HCEC 1CT (cell line): ENCODE data around the gene LRCH1.

Experiments used
- DNase-seq: peaks from one replicate; pipeline ENCODE4 v3.0.0-alpha.2; 2017

Gene LRCH1

DNA sequence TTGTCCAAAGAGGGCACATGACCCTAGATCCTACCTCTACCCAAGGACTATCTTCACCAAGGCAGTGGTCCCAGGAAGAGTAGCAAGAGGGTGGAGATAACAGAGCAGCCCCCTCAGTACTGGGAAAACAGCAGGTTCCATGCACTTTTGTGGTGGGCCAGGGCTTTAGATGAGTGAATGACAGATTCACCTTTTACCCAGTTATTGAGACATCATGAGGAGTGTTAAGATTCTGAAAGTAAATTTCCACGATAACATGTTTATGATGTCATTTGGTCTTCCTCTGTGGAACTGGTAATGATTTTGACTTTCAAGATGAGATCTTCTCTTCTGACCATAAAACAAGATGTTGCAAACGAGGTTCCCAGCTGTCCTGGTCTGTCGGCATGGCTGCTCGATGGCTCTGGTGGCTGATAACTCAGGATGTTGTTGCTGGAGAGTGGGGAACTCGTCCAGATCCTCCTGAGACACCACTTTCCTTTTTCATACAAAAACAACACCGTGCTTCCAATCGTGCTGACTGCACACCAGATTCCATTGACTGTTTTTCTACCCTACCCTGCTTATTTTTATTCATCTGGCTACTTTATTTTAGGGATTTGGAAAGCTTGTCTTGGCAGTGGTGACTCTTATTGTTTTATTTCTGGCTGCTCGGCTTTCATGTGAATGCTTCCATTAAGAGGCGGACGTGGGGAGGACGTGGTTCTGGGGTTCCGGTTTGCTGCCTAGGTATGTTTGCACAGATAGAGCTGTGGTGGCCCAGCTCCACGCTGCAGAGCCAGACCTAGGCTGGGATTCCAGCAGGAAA is 88.5 kb downstream of the LRCH1 start:
- DNase-seq, result no peak

DNA sequence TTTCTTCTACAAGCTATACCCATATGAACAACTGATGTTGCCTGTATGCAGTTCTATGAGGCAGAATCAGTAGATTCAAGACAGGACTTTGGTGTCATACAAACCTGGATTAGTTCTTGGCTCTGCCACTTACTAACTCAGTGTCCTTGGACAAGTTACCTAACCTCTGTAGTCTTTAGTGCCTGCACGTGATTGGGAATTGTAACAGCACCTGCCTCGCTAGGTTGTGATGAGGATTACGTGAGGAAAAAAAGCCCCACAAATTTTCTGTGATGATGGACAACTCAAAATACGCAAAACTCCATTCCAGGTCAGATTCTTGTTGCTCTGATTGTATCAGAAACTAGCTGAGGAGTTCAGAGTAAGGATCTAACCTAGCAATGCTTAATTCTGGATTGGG is 89.3 kb downstream of the LRCH1 start:
- DNase-seq, result no peak

DNA sequence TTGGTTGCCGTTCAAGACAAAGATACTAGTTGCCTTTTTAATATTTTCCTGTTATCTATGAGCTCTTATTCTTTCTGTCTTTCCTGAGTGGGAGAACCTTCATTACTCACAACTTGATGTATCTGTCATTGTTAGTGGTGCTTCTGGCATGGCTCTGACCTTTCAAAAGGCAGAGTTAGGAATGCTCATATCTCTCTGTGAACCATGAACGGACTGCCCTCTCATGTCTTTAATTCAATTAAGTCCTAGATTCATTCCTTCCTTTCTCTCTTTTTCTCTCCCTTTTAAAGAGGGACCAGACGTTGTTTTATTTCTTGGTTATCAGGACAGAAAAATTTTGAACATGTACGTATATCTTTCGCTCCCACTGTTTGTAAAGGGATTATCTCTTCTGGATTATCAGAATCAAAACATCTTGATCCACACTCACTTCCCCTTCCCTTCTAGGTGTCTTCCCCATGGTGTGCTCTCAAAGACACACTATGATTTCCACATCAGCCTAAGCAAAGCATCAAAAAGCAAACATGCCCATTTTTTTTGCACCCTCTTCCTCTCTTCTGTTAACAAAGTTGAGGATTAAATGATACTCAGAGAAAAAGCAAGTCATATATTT is 90.3 kb downstream of the LRCH1 start:
- no peak for DNase-seq

DNA sequence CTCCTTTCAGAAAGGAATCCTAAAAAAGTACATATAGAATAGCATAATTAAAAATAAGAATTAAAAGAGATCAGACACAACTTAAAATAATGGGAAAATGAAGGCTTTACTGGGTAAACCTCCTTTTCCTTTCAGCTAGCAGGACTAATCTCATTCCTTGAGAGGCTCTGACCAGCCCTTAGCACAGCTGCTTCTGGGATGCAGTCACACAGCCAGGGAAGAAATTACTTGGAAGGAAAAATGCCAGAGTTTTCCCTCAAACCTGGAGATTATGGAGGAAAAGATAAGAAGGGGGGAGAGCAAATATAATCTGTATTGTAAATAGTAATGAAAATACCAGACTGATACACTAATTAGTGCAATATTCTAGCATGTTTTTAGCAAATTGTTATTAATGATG is 91.8 kb downstream of the LRCH1 start:
- no peak for DNase-seq

DNA sequence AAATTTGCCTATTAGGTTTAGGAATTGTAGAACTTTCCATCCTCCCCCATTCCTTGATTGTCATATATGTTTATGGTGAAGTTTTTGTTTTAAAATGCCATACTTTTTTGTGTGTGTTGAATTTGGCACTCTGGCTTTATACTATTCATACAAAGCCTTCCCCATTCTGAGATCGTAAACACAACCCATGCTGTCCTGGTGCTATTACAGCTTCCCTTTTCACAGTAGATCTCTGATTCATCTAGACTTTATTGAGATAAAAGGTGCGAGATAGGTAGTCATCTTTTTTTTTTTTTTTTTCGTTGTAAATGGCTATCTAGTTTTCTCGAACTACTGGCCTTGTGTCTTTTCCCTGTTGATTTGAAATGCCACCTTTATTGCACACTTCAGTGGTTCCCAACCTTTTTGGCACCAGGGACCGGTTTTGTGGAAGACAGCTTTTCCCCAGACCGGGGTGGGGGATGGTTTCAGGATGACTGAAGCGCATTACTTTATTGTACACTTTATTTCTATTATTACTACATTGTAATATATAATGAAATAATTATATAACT is 94.6 kb downstream of the LRCH1 start:
- no peak for DNase-seq

DNA sequence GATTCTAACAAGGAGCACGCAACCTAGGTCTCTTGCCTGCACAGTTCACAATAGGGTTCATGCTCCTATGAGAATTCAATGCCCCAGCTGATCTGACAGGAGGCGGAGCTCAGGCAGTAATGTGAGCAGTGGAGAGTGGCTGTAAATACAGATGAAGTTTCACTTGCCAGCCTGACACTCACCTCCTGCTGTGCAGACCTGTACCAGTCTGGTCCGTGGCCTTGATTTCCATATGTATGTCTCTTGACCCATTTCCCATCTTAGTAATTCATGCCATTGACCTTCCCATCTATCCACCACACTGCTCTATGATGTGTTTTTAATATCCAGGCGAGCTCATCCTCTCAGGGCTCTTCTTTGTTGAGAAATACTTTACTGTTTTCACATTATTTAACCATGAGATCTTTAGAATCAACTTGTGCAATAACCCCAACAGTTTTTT is 95.2 kb downstream of the LRCH1 start:
- peak; percentile 37 for DNase-seq

DNA sequence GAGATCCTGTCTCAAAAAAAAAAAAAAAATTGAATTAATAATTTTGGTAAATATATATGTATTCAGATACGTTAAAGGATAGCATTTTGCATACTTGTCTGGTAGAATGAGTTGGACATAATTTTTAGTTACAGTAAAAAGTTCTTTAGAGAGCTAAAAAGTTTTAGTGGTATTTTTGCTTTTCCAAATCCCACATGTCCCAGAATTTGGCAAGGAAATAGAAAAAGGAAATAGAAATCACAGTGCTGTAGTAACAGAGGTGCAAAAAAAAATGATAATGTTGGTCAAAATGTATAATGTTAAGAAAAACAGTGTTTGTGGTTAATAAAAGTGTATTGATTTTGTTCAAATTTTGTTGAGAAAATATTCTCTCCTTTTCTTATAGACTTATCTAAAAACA is 96.8 kb downstream of the LRCH1 start:
- no peak for DNase-seq

DNA sequence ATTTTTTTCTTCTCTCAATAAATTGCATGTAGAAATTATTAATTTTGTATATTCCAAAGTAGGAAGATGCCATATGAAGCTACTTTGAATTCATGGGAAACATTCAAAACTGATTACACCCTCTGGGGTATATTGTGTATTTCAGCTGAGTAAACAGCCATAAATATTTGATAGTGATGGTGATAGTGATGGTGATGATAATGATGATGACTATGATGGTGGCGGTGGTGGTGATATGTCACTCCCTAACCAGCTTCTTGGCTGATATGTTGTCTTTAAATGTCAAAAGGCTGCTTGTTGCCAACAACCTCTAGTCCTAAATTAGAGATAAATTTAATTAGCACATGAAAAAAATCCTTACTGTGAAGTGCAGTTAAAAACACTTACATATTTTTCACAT is 102.0 kb downstream of the LRCH1 start:
- DNase-seq, result no peak

DNA sequence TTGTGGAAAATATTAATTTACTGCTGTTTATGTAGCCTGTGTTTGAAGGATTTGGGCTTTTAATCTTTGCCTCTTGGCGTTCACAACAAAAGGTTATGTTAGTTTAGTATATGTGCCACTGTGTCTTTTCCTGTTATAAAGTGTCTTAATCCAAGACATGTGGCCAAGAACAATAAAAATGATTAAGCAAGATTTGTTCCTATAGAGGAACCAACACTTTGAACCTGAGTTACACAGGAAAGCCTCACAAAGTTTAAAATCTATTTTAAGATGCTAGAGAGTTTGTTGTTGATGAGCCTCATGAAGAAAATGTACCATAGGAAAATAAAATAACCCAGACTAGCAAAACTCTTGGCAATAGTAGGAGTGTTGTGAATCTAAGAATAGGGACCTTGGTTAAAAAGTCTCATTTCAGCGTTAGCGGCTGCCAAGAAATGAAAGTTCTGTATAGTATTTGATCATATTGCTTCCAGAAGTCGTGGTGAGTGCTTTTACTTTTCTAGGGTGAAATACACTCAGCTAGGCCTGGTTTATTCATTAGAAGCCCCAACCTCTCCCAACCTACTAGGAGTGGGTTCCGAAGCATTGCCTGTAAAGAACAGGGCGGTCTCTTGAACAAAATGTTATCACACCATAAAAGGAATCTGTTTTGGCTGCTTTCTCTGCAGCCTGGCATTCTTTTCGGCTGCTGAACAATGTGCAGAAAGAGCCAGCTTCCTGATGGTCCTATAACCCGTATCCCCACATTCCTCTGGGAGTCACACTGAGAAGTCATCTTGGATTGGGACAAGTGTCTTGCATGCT is 102.6 kb downstream of the LRCH1 start:
- no peak for DNase-seq

DNA sequence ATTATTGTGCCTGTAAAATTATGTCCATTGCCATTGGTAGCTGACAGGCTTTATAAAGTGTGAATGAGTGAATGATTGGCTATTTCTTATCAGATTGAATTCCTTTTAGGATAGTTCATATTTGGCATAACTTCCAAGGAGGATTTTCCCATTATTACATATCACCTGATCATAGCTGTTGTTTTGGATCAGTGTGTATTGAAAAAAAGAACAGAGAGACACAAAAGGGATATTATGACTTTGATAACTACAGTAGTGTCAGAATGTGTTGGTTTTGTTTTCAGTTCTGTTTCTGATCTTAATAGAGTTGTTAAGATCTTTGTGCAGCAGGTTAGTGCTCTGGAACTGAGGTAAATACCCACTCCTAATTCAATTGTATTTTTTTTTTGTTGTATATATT is 103.8 kb downstream of the LRCH1 start:
- no peak for DNase-seq

DNA sequence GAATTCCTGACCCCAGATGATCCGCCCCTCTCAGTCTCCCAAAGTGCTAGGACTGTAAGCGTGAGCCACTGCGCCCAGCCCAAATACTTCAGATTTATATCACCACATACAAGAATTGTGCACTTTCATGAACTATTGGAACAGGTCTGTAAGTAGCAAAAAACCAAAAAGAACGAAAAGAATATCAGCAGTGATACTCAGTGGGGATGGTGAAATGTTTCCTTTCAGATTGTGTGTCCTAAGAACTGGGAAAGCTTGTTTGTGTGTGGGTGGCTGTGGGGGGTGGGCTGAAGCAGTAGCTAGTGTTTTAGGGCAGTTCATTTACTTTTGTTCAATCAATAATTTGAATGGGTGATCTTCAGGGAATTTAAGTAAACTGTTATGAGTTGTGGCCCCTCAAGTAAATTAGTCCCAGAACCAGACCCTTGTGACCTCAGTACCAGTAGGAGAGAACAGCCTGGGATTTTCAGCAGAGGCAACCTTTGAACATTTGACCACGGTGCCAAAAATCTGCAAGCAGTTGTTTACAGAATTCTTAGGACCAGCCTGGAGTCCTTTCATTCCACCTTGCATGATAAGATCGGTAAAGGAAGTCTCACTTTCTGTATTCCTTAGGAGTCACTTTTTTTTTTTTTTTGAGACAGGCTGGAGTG is 106.6 kb downstream of the LRCH1 start:
- DNase-seq, result no peak

DNA sequence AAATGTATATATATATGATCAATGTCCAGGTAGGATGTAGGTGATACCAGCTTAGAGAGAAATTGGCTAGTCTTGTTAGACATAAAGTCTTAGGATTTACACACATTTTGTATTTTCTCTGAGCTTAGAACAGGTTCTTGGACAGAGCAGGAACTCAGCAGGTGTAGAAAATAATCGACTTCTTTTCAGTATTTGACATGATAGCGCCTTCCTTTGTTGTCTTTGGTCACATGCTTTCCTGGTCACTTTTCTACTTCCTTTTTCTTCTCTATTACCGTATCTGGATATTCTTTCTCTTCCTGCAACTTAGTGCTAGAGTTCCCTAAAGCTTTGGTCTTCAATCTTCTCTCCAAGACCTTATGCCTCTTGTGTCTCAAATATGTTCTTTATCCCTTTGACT is 107.4 kb downstream of the LRCH1 start:
- DNase-seq, result no peak

DNA sequence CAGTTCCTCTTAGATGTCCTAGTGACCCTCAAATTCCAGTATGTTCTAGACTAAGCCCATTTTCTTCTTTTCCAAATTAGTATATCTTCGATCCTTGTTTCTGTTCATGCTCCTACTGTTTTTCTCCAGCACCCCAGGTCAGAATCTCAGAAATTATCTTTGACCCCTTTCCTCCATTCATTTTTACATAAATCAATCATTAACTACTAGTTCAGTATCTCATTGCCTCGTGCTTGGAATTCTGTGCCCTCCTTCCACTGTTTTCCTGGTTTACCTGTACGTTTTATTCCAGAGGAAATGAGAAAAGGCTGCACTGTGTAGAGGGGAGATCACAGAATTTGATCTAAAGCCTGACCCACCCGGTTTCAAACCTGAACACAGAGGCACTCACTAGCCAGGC is 107.9 kb downstream of the LRCH1 start:
- no peak for DNase-seq

DNA sequence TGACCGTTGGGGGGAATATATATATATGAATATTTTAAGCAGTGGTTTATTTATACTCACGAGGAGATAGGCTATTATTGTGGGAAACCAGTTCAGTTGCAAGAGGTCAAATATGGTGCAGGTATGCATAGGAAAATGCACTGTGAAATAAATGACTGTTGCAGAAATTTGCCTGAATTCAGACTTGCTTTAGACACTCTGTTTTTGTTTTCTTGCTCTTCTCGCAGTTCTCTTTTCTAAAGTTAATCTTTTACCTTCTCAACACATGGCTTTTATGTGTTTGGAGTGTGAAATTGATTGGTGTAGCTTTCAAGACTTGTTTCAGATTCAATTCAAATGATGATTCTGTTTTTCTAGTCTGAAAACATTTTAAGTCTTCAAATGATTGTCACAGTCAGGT is 109.7 kb downstream of the LRCH1 start:
- no peak for DNase-seq

DNA sequence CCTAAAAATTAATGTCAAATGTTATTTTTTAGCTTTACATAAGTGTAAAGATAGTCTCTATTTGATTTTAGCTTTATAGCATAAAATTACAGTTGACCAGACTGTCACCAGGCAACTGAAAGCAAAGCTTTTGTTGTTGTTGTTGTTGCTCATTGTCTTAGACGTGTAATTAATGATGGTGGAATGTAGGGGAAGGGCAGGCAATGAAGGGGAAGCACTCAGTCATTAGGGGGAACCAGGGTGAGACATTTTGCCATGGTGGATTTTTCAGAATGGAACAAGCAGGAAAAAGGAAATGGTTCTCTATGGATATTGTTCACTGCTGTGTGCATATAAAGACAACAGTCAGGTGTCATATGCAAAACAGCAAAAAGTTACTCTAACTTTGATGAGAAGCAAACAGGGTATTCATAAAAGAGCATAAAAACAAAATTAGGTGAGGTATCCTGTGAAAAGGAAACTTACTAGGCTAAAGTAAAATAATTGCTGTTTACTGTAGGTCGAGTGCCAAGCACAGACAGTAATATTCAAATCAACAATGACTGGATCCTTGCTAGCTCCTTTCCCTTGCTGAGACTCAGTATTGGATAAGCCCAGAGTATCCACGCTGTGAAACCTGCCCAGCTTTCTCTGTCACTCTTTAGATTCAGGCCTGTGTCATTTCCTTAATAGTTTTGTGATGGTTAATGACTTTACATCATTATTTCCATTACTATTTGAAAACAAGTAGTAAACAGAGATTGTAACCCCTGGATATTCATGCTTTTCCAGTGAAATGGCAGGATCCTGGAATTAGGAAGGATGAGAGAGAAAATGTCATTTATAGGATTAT is 110.5 kb downstream of the LRCH1 start:
- DNase-seq, result no peak

DNA sequence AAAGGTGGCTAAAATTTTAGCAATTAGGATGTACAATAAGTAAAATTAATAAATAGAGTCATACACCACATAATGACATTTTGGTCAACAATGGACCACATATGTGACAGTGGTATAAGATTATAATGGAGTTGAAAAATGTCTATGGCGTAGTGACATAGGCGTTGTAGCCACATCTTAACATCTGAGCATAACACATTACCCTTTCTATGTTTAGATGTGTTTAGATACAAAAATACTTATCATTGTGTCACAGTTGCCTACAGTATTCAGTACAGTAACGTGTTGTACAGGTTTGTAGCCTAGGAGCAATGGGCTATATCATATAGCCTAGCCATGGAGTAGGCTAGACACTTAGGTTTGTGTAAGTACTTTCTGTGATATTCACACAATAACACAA is 111.2 kb downstream of the LRCH1 start:
- DNase-seq, result no peak

DNA sequence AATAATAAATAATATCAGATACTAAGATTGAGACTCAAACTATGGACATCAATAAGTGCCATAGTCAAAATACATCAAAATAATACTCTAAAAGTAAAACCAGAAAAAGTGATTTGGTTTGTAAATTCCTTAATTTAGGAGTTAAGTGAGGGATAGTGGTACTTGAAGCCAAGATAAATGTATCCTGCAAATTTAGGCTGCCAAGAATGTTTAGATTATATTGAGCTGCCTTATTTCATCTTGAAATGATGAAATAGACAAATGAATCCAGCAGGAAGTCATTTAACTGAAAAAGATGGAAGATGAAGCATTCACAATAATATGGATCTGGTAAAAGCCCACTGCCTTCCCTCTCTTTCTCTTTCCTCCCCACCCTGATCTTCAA is 112.3 kb downstream of the LRCH1 start:
- DNase-seq, result no peak

DNA sequence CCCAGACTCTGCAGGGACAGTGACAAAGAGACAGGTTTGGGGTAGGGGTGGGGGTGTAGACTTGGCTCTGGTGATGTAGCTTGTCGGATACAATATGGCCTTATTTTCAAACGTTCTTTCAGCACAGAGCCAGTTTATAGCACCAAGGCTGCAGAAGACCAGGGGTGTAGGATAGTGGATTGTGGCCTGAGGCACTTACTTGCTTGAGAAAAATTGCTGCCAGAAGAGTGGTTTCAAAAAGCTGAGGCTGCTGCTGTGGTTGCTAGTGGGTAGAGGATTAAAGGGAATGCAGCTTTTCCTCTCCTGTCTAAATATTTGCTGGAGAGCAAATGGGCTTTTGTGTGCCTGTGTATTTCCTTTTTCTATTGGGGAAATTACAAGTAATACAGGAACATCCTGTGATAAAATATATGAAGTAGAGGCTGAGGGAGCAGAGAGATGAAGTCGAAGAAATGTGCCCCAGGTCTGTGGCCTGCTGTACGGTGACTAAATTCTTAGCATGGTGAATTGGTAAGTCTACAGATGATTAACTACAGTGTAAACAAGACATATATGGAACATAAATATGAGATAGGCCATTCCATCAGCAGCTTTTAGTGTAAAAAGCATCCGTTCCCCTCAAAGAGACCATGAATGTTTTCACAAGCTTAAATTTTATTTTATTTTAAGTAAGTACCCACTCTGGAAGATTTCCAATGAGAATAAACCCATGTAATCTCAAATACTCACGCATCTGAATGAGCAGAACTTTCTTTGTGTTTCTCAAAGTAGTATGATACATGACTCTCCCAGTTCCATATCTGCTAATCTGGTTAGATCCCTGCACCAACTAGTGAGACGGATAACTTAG is 112.9 kb downstream of the LRCH1 start:
- DNase-seq, result peak; percentile 37

DNA sequence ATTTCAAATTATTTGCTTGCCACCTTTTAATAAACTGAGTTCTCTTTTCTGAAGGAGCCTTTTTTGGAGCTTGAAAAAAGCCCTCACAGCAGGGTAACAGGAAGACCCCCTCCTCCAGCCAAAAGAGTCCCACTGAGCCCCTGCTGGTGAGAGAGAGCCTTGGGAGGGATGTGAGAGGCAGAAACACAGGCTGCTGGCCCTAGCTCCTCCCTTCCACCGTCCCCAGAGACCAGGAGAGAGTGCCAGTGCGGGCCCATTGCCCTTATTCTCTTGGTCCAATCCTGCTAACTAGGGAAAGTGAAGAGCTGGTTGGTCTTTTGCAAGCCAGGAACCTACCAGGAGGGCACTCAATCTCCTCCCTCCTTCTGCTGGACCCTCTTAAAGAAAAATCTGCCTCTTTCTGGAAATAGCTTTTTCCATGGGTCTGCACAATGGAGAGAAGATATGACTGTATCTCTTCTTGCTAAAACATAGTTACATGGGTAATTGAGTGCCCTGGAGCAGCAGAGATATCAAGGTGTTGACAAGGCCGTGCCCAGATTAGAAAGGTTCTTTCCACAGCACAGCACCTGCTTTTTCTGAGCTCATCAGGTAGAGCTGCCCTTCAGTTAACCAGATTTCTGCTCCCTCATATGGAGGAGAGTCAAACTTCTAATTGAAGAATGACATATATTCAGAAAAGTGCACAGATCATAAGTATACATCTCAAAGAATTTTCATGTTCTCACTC is 113.9 kb downstream of the LRCH1 start:
- DNase-seq, result no peak

DNA sequence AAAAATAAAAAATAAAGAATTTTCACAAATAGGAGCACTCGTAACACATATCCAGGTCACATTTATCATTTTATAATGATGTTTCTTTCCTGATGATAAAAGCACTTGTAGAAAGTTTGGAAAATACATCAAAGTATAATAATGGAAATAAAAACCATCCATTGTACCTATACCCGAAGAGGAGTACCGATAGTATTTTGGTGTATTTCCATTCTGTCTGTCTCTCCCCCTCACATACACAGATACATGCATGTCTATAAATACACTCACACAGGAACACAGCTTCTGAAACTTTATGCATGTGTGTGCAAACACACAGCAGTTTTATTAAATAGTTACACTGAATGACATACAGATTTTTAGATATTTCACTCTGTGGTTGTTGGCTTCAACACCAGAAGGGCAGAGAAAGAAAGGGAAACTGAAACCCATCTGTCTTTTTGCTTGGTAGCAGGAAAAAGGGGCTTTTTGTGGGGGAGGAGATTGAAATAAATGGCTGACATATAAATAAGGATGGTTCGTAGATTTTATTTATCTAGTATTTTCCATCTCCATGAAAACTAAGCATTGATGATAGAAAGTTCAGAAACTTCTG is 114.8 kb downstream of the LRCH1 start:
- DNase-seq, result no peak
